ENCODE data around the gene ZNF318.
"Not testable (repeated sequence)": the region's sequence is repeated elsewhere in the genome, so short reads cannot be mapped to it uniquely, and the experiment has no call there.

ZNF318 gene

GRCh38 chr6:43386492-43386891, 17.0 kb upstream of the ZNF318 start:
- no peak for DNase-seq

GRCh38 chr6:43383021-43383667, 13.7 kb upstream of the ZNF318 start:
- DNase-seq, result no peak

GRCh38 chr6:43380858-43381257, 11.4 kb upstream of the ZNF318 start:
- not testable (repeated sequence) for DNase-seq

DNA sequence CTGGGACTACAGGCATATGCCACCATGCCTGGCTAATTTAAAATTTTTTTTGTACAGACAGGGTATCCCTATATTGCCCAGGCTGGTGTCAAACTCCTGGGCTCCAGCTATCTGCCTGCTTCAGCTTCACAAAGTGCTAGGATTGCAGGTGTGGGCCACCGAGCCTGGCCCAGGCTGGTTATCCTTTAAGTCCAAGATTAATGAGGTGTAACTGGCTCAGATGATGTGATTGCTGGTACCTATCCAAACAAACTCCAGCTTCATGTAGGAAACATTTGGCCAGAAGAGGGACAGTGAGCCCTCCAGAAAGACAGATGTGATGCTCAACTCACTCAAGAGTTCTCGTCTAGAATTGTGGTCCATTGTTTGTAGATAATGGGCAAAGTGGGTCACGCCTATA, 9.2 kb upstream of the ZNF318 start:
- no peak for DNase-seq

DNA sequence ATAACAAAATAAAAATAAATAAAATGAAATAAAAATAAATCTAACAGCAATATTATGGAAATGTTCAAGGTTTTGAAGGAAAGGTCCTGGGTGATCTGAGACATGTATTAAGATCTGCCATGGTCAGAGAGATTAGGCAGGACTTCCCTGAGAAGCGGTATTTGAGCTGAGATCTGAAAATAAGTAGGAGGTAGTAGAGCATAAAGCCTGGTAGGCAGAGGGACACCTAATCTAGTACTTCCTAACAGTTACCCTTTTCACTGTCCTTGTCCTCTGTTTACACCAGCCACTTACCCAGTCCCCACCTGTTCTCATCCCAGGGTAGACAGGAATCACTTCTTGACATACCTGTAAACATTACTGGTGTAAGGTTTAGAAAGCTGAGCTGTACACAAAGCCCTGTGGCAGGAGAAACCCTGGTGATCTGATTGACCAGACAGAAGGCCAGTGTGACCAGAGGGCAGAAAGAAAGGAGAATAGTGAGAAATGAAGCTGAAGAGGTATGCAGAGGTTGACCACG, 8.3 kb upstream of the ZNF318 start:
- DNase-seq, result no peak

GRCh38 chr6:43376551-43376981, 7.1 kb upstream of the ZNF318 start:
- DNase-seq, result no peak

DNA sequence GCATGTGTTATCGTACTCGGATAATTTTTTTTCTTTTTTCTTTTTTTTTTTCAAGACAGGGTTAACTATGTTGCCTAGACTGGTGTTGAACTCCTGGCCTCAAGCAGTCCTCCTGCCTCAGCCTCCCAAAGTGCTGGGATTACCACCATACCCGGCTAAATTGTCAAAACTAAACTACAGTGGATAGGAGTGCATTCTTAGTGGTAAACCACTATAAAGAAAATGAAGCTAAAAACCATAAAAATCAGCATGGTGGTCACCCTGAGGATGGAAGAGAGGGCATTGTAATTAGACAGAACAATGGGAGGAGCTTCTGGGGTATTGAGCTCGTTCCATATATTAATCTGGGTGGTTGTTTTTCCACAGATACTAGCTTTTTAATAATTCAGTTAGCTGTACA, 6.2 kb upstream of the ZNF318 start:
- DNase-seq, result no peak

DNA sequence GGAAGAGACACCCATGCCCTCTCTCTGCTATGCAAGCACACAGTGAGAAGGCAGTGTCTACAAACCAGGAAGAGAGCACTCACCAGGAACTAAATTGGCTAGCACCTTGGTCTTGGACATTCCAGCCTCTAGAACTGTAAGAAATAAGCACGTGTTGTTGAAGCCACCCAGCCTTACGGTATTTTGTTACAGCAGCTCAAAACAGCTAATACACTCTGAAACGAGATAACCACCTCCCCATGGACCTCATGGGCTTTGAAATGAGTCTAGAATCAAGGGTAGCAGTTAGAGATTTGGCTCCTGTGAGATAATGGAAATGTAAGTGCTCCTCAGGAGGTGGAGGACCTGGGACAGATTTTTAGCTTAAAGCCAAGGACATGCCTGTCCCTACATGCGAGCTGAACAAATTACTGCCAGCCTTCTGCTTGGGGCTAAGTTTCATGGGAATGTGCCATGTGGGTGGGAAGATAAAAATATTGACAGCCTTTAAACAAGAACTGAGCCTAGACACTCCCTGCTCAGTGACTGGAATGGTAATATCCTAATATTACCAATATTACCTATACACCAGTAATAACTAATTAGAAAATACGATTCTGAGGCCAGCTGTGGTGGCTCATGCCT, 3.9 kb upstream of the ZNF318 start:
- no peak for DNase-seq

GRCh38 chr6:43370003-43370580, 645 bp upstream of the ZNF318 start:
- not testable (repeated sequence) for DNase-seq

DNA sequence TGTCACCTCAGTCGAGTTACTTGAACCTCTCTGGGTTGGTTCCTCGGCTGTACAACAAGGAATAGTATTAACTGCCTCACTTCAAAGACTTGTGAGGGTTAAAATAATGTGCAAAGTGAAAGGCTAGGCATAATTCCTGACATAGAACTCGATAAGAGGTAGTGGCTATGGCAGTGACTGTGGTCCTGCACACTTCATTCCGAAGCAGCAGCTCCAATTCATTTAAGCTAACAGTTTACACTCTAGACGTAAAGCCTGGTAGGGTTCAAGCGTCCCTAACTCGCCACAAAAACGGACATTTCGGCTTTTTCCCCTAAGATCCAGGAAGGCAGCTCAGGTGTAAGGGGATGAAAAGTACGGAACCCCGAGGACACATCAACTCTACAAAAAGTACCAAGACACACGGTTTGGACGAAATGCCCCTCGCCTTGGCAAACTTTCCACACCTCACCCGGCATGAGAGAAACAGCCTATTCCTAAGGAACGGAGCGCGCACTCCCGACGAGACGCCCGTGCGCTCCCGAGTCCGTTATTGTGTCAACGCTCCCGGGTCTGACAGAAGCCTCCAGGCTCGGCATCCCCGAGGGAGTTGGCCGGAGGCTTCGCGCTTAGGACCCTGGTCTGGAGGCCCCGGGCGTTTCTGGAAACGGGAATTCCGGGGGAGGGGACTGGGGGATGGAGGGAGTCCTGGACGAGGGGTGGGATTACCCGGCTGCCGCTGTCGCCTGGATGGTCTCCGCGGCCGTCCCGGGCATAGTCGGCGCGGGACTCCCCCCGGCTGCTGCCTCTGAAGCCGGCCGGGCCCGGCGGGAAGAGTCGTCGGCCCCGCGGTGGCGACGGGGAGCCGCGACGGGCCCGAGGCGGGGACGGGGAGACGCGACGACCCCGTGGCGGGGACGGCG, 937 bp downstream of the ZNF318 start:
- no peak for DNase-seq

DNA sequence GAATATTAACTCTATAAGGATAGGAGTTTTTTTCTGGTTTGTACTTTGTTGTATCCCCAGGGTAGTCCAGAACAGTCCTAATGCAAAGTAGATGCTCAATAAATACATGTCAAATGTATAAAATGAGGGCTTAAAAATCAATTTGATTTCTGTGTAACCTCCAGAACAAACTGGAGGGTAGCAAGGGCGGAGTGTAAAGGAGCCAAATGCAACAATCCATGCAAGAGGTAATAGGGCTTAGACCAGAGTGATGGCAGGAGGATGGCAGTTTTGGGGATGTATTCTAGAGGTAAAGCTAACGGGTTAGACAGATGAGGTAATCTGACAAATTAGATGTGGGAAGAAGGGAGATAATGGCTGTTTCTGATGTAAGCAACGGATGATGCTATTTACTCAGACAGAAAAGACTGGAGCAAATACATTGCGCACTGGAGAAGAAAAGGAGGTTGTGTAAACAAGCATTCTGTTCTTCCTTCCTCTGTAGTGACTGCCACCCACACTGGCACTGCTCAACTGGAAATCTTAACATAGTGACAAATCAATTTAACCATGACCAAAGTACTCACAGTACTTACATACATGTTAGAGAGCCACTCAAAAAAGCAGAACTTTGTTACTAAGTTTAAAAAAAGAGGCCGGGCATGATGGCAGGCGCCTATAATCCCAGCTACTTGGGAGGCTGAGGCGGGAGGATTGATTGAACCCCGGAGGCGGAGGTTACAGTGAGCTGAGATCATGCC, 2.0 kb downstream of the ZNF318 start:
- no peak for DNase-seq

GRCh38 chr6:43361269-43361668, 8.2 kb downstream of the ZNF318 start:
- DNase-seq, result no peak

GRCh38 chr6:43359831-43360230, 9.6 kb downstream of the ZNF318 start:
- DNase-seq, result no peak

- no peak for DNase-seq
Measured at GRCh38 chr6:43359381-43359780, 10.1 kb downstream of the ZNF318 start.

GRCh38 chr6:43355862-43356590, 13.4 kb downstream of the ZNF318 start:
- no peak for DNase-seq

DNA sequence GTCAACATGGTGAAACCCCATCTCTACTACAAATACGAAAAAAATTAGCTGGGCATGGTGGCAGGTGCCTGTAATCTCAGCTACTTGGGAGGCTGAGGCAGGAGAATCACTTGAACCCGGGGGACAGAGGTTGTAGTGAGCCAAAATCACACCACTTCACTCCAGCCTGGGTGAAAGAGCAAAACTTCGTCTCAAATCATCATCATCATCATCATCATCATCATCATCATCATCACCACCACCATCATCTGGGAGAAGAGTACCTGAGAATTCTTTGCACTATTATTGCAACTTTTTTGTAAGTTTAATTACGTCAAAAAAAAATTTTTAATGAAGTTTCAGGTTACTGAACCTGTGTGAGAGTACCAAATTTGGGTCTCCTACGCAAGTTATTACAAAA, 17.5 kb downstream of the ZNF318 start:
- not testable (repeated sequence) for DNase-seq

GRCh38 chr6:43347444-43347843, 22.0 kb downstream of the ZNF318 start:
- no peak for DNase-seq

DNA sequence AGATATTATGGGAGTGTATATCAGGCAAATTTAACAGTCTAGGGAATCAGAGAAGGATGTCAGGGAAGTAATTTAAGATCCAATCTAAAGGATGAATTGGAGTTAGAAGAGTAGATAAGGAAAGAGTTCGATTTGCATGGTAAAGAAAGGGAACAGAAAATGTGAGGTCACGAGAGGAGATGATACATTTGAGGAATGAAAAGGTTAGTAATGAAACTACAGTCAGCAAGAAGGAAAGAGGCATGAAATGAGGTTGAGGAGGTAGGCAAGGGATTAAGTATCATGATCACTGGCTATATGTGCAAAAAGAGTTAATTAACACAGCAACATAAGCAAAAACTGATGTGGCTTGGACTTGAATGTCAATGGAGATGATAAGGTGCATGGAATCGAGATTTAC, 22.4 kb downstream of the ZNF318 start:
- DNase-seq, result no peak

DNA sequence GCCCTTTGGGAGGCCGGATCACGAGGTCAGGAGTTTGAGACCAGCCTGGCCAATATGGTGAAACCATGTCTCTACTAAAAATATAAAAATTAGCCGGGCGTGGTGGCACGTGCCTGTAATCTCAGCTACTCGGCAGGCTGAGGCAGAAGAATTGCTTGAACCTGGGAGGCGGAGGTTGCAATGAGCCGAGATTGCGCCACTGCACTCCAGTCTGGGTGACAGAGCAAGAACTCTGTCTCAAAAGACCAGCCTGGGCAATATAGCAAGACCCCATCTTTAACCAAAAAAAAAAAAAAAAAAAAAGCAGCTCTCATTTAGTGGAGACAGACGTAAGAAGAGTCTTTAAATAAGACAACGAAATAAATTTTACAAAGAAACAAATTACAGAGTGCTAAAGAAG, 23.2 kb downstream of the ZNF318 start:
- DNase-seq, result not testable (repeated sequence)

DNA sequence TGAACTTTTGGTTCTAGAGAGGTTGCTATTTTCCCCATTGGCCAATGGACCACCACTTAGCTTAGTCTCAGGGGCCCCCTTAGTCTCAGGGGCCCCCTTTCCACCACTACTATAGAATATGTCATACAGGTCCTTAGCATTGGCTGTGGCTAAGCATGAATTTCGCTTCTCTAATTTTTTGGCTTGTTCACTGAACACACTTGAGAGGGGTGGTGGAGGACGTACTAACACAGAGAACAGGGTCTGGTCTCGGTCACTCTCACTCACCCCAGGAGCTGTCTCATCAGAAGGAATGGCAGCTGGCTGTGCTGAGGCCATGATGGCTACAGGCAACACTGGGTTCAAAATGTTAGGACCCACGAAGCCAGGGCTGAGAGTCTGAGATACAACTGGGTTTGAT, 30.3 kb downstream of the ZNF318 start:
- DNase-seq, result no peak

DNA sequence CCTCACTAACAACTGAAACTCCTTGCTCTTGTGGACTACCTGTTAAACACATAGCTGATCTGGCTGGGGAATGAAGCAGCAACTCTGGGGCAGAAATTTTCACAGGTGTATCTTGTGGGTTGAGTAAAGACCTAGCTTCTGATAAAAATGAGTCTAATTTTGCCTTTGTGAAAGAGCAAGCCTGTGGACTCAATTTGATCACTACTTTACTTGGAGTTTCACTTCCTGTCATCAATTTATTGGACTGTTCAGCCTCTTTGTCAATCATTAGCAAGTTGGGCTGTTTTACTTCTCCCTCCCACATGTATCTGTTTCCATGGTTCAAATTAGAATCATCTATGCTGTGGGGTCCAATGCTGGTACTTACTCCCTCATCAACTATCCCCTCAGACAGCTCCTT, 31.2 kb downstream of the ZNF318 start:
- DNase-seq, result no peak

GRCh38 chr6:43336382-43336781, 33.1 kb downstream of the ZNF318 start:
- no peak for DNase-seq

Data from DMS 273 treated with DMSO at 0.1 percent for 48 hours (cell line).